Panc1 (cell line): Measurements from ENCODE around the gene NBEAL2. TPM values are rescaled to one million over a fixed set of nuclear protein-coding genes. Genes with fewer than 3 reads are reported as not detected.

ENCODE experiments used
- ATAC-seq: fragments of 200-7000 bp; cut with Tn5 transposase; 2 replicates; pipeline ENCODE4 v1.9.1; 2020; ENCODE audit warnings: mild to moderate bottlenecking, moderate library complexity
- BruUV-seq: library from RNA; stranded (reverse); fragments of 400-500 nt; replicated peaks from 2 replicates; lab custom pipeline; 2021; lab: Mats Ljungman, UMichigan
- CTCF ChIA-PET: fragments of 300-600 bp; sonication (Branson Sonifier 250); formaldehyde crosslinking; loops from one replicate; lab custom pipeline; 2022; ENCODE audit warnings: antibody characterized with exemption; lab: Charles Lee
- POLR2A ChIA-PET: fragments of 300-600 bp; sonication (Branson Sonifier 250); formaldehyde crosslinking; loops from one replicate; lab custom pipeline; 2022; ENCODE audit warnings: antibody characterized with exemption; lab: Charles Lee
- DNase-seq: peaks from one replicate; pipeline ENCODE4 v3.0.0-alpha.2; 2010; ENCODE audit warnings: low read depth, low spot score
- H3K27ac ChIP-seq: 2 replicates; pipeline ENCODE4 v1.5.1; 2011; ENCODE audit warnings: mild to moderate bottlenecking, low read length, inconsistent platforms
- H3K27me3 ChIP-seq: fragments of 200-500 bp; sonication (Bioruptor generic); 2 replicates; pipeline ENCODE4 v1.6.0; 2014; ENCODE audit warnings: low read length, inconsistent platforms; ENCODE audit not compliant: control insufficient read depth, insufficient read depth
- H3K36me3 ChIP-seq: fragments of 200-500 bp; sonication (Bioruptor generic); 2 replicates; pipeline ENCODE4 v1.5.1; 2014; ENCODE audit warnings: inconsistent platforms, mild to moderate bottlenecking, low read length, moderate library complexity; ENCODE audit not compliant: control insufficient read depth, insufficient read depth
- H3K4me1 ChIP-seq: 2 replicates; pipeline ENCODE4 v1.5.1; 2011; ENCODE audit warnings: inconsistent platforms, mild to moderate bottlenecking, low read length, moderate library complexity; ENCODE audit not compliant: control insufficient read depth, insufficient read depth
- H3K4me3 ChIP-seq, 2 experiments: 2 replicates each; pipeline ENCODE4 v1.5.1; 2011 to 2012; ENCODE audit warnings: low read depth in 2 of 2, low read length in 2 of 2, mild to moderate bottlenecking in 2 of 2, inconsistent platforms in 1 of 2, moderate library complexity in 1 of 2
- H3K9me3 ChIP-seq: fragments of 200-500 bp; sonication (Bioruptor generic); 2 replicates; pipeline ENCODE4 v1.5.1; 2014; ENCODE audit warnings: low read depth, mild to moderate bottlenecking, inconsistent platforms, low read length, moderate library complexity; ENCODE audit not compliant: control insufficient read depth, insufficient read depth
- CTCF ChIP-seq: fragments of 450-650 bp; IDR thresholded peaks from 2 replicates; pipeline ENCODE4 v1.5.1; 2017; ENCODE audit warnings: mild to moderate bottlenecking
- POLR2AphosphoS5 ChIP-seq: IDR thresholded peaks from 2 replicates; pipeline ENCODE4 v1.6.1; 2012; ENCODE audit warnings: mild to moderate bottlenecking, low read depth, low read length, moderate library complexity
- SIN3A ChIP-seq: IDR thresholded peaks from 2 replicates; pipeline ENCODE4 v1.6.1; 2012; ENCODE audit warnings: low read depth, mild to moderate bottlenecking, low read length, moderate library complexity, borderline replicate concordance; ENCODE audit not compliant: insufficient read depth
- TCF7L2 ChIP-seq: IDR thresholded peaks from 2 replicates; pipeline ENCODE4 v1.6.1; 2011; ENCODE audit warnings: mild to moderate bottlenecking, low read depth, low read length, inconsistent platforms
- in situ Hi-C: cut with HindIII; loops from 2 replicates; pipeline ENCODE4 v1.10.0; 2016; ENCODE audit warnings: low sequenced_read_pairs, low pct_unique_long_range_greater_than_20kb
- intact Hi-C: fragments of 100-400 bp; cut with micrococcal nuclease; formaldehyde crosslinking; loops from one replicate; pipeline ENCODE4 v1.10.0; 2022; ENCODE audit not compliant: unreplicated experiment
- total RNA-seq: library from RNA; stranded (reverse); gene quantifications from one replicate; pipeline ENCODE4 v1.2.1, GENCODE V29; 2021; ENCODE audit not compliant: unreplicated experiment
- TF ChIP-seq, protein P1 (sequence below), 2 experiments: IDR thresholded peaks; 2 replicates each; pipeline ENCODE4 v1.6.1; 2011 to 2012; ENCODE audit warnings: low read depth in 2 of 2, control low read depth in 1 of 2, low read length in 1 of 2, mild to moderate bottlenecking in 1 of 2, moderate library complexity in 1 of 2; ENCODE audit not compliant: insufficient read depth in 1 of 2

NBEAL2 gene
- total RNA-seq, 1 experiment from 2014 or later = 38.8 TPM

DNA sequence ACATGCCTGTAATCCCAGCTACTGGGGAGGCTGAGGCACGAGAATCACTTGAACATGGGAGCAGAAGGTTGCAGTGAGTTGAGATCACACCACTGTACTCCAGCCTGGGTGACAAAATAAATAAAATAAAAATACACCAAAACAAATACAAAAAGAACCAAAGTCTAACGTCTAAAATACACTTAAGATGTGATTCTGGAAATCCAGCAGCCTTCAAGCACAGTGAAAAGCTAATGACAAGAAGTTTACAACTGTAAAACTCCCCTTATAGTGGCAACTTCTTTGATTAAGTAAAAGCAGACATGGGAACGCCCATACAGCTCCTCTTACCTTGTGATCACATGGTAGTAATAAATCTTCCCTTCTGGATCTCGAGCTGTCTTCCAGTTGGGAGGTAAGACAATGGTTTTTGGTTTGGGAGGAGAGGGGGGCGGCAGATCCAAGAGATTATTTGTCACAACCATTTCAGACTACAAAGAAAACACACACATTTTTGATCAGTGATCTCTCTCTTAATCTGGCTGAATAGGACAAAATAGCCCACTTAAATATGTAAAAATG lies 62.8 kb downstream of the NBEAL2 start:
- ATAC-seq = no peak
- intact Hi-C loops = no loop called here
- CTCF ChIA-PET = no interaction called here
- Histone ChIP-seq H3K9me3 (no peaks in the 10 kb centered on the region), H3K4me3 (no peak overlapping the region), H3K27ac (no peak overlapping the region), H3K4me1 (no peaks in the 10 kb centered on the region), H3K36me3 (no peaks in the 10 kb centered on the region; the same call in 1 of the 2 replicates), H3K27me3 (no peaks in the 10 kb centered on the region)
- no TSS peak for BruUV-seq
- DNase-seq = no peak
- POLR2A ChIA-PET = interaction anchor here (0.6 kb wide), 1 partner anchor 329 kb away, joined by 8 read pairs; no protein-coding TSS in a partner anchor
- in situ Hi-C loops = no loop called here
- TF ChIP-seq CTCF (no peak), TCF7L2 (no peak)

DNA sequence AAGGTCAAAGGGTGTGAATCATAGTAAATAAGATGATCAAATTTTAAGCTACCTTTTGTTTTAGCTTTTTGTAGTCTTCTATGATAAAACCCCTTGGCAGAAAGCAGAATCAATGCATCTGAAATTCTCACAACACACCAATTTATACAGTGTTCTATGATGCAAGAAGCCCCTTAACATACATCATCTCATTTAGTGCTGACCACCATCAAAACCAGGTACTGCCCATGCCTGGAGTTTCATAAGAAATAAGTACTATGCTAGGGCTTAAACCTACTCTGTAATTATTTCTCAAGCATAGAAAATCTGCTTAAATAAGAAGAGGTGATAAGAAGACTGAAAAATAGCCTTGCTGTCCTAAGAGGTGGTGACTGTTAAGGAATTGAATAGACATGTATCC lies 67.6 kb downstream of the NBEAL2 start:
- Histone ChIP-seq H3K4me3 (no peak overlapping the region), H3K9me3 (no peaks in the 10 kb centered on the region), H3K4me1 (no peaks in the 10 kb centered on the region), H3K36me3 (no peaks in the 10 kb centered on the region), H3K27ac (peak overlapping the region; percentile 23; the same call in 1 of the 2 replicates), H3K27me3 (no peaks in the 10 kb centered on the region)
- CTCF ChIA-PET = no interaction called here
- no TSS peak for BruUV-seq
- intact Hi-C loops (no loop called here), in situ Hi-C loops (no loop called here)
- no peak for TF ChIP-seq CTCF
- TF ChIP-seq, protein P1, sequence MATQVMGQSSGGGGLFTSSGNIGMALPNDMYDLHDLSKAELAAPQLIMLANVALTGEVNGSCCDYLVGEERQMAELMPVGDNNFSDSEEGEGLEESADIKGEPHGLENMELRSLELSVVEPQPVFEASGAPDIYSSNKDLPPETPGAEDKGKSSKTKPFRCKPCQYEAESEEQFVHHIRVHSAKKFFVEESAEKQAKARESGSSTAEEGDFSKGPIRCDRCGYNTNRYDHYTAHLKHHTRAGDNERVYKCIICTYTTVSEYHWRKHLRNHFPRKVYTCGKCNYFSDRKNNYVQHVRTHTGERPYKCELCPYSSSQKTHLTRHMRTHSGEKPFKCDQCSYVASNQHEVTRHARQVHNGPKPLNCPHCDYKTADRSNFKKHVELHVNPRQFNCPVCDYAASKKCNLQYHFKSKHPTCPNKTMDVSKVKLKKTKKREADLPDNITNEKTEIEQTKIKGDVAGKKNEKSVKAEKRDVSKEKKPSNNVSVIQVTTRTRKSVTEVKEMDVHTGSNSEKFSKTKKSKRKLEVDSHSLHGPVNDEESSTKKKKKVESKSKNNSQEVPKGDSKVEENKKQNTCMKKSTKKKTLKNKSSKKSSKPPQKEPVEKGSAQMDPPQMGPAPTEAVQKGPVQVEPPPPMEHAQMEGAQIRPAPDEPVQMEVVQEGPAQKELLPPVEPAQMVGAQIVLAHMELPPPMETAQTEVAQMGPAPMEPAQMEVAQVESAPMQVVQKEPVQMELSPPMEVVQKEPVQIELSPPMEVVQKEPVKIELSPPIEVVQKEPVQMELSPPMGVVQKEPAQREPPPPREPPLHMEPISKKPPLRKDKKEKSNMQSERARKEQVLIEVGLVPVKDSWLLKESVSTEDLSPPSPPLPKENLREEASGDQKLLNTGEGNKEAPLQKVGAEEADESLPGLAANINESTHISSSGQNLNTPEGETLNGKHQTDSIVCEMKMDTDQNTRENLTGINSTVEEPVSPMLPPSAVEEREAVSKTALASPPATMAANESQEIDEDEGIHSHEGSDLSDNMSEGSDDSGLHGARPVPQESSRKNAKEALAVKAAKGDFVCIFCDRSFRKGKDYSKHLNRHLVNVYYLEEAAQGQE (IDR thresholded peaks at IDR 0.05; ENCODE audit: insufficient read depth in 1 of 2, low read depth in 2 of 2, low read length in 1 of 2) = no peak
- no peak for TF ChIP-seq SIN3A
- no peak for TF ChIP-seq TCF7L2
- no peak for TF ChIP-seq POLR2AphosphoS5
- POLR2A ChIA-PET = no interaction called here
- DNase-seq = no peak
- no peak for ATAC-seq
